Activated CD4-positive, alpha-beta T cell treated with anti-CD3 and anti-CD28 coated beads for 1 hour (primary cell): ENCODE data around the gene DPP10.
"Not testable (repeated sequence)": the region's sequence is repeated elsewhere in the genome, so short reads cannot be mapped to it uniquely, and the experiment has no call there.

Experiments used
- DNase-seq: peaks from one replicate; pipeline ENCODE4 v3.0.0-alpha.2; 2020

The DPP10 gene

GRCh38 chr2:115305712-115306111, 863.3 kb downstream of the DPP10 start:
- no peak for DNase-seq

GRCh38 chr2:115314119-115314518, 871.7 kb downstream of the DPP10 start:
- no peak for DNase-seq

GRCh38 chr2:115327061-115327460, 884.6 kb downstream of the DPP10 start:
- no peak for DNase-seq

GRCh38 chr2:115359550-115359949, 917.1 kb downstream of the DPP10 start:
- DNase-seq, result no peak

GRCh38 chr2:115364093-115364492, 921.7 kb downstream of the DPP10 start:
- DNase-seq, result no peak

- DNase-seq, result no peak
These were observed 927.0 kb downstream of the DPP10 start for GRCh38 chr2:115369400-115369799.

- DNase-seq, result no peak
These were observed 932.5 kb downstream of the DPP10 start for GRCh38 chr2:115374981-115375380.

- no peak for DNase-seq
These were observed 942.0 kb downstream of the DPP10 start for GRCh38 chr2:115384399-115384798.

- no peak for DNase-seq
These were observed 944.0 kb downstream of the DPP10 start for GRCh38 chr2:115386465-115386864.

- DNase-seq, result no peak
These were observed 946.6 kb downstream of the DPP10 start for GRCh38 chr2:115389024-115389423.

GRCh38 chr2:115389898-115390565, 947.6 kb downstream of the DPP10 start:
- no peak for DNase-seq

- no peak for DNase-seq
These were observed 954.1 kb downstream of the DPP10 start for GRCh38 chr2:115396579-115396978.

GRCh38 chr2:115400940-115401339, 958.5 kb downstream of the DPP10 start:
- no peak for DNase-seq

GRCh38 chr2:115412501-115412900, 970.1 kb downstream of the DPP10 start:
- DNase-seq, result no peak

GRCh38 chr2:115413791-115414190, 971.4 kb downstream of the DPP10 start:
- no peak for DNase-seq

GRCh38 chr2:115414466-115414865, 972.0 kb downstream of the DPP10 start:
- no peak for DNase-seq

GRCh38 chr2:115422004-115422634, 979.7 kb downstream of the DPP10 start:
- DNase-seq, result no peak

GRCh38 chr2:115427436-115427835, 985.0 kb downstream of the DPP10 start:
- DNase-seq, result no peak

GRCh38 chr2:115440746-115441145, 998.3 kb downstream of the DPP10 start:
- not testable (repeated sequence) for DNase-seq

- no peak for DNase-seq
These were observed 1001.2 kb downstream of the DPP10 start for GRCh38 chr2:115443539-115444185.

GRCh38 chr2:115460008-115460407, 1017.6 kb downstream of the DPP10 start:
- no peak for DNase-seq

GRCh38 chr2:115480741-115481140, 1038.3 kb downstream of the DPP10 start:
- DNase-seq, result no peak

GRCh38 chr2:115481842-115482241, 1039.4 kb downstream of the DPP10 start:
- DNase-seq, result no peak

- no peak for DNase-seq
These were observed 1041.2 kb downstream of the DPP10 start for GRCh38 chr2:115483666-115484065.
